Fibroblast of lung (primary cell): Measurements from ENCODE around the gene ZFR.

Source experiments
- EZH2 ChIP-seq: IDR thresholded peaks from 2 replicates; pipeline ENCODE4 v1.5.1; 2012; ENCODE audit warnings: low read length, control low read depth, mild to moderate bottlenecking; ENCODE audit errors: missing control alignments
- TF ChIP-seq, protein P1 (sequence below), 2 donors: IDR thresholded peaks in 1 of 2; conservative IDR thresholded peaks in 1 of 2; 1 replicate in 1 of 2; 2 replicates in 1 of 2; pipeline ENCODE4 v1.5.1; 2011 to 2012; ENCODE audit warnings: low read length in 2 of 2, control low read depth in 1 of 2, inconsistent platforms in 1 of 2, low read depth in 1 of 2, mild to moderate bottlenecking in 1 of 2

DNA sequence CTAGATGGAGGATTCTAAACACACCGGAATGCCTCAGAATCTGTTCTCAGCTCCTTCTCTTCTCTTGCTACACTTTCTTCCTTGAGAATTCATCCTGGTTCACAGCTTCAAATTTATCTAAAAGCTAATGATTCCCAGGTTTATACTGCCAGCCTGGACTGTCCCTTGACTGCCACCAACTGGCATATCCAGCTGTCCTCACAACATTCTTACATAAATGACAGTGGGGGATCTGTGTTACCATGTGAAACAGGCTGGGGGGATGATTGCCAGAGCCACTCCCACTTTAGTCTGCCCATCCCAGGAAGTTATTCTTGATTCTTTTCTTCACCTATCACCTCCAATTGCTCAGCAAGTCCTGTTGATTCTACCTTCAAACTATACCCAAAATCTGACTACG is 27.2 kb upstream of the ZFR start:
- TF ChIP-seq, protein P1, sequence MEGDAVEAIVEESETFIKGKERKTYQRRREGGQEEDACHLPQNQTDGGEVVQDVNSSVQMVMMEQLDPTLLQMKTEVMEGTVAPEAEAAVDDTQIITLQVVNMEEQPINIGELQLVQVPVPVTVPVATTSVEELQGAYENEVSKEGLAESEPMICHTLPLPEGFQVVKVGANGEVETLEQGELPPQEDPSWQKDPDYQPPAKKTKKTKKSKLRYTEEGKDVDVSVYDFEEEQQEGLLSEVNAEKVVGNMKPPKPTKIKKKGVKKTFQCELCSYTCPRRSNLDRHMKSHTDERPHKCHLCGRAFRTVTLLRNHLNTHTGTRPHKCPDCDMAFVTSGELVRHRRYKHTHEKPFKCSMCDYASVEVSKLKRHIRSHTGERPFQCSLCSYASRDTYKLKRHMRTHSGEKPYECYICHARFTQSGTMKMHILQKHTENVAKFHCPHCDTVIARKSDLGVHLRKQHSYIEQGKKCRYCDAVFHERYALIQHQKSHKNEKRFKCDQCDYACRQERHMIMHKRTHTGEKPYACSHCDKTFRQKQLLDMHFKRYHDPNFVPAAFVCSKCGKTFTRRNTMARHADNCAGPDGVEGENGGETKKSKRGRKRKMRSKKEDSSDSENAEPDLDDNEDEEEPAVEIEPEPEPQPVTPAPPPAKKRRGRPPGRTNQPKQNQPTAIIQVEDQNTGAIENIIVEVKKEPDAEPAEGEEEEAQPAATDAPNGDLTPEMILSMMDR (conservative IDR thresholded peaks at IDR 0.05 in 1 of 2, IDR thresholded peaks at IDR 0.05 in 1 of 2; ENCODE audit: low read depth in 1 of 2, low read length in 2 of 2), result no peak
- TF ChIP-seq EZH2, result no peak
